Vagina (tissue), 2 donors: ENCODE results near the gene DDIAS. TPM values are rescaled to one million over a fixed set of nuclear protein-coding genes. Genes with fewer than 3 reads are reported as not detected.

Experiments used
- DNase-seq, 2 donors: peaks; one replicate each; pipeline ENCODE4 v3.0.0-alpha.2; 2017; ENCODE audit errors: extremely low spot score in 2 of 2
- H3K27ac ChIP-seq: fragments of 200-600 bp; sonication (generic); one replicate; pipeline ENCODE4 v1.5.1; 2019
- H3K27me3 ChIP-seq: fragments of 200-600 bp; sonication (generic); one replicate; pipeline ENCODE4 v1.5.1; 2019
- H3K36me3 ChIP-seq, 2 donors: fragments of 200-600 bp; sonication (generic); one replicate each; pipeline ENCODE4 v1.5.1; 2017 to 2019
- H3K4me1 ChIP-seq: fragments of 200-600 bp; sonication (generic); one replicate; pipeline ENCODE4 v1.5.1; 2019
- H3K4me3 ChIP-seq, 2 donors: fragments of 200-600 bp; sonication (generic); 1 replicate in 1 of 2; 2 replicates in 1 of 2; pipeline ENCODE4 v1.5.1; 2016 to 2019
- H3K9me3 ChIP-seq: fragments of 200-600 bp; sonication (generic); one replicate; pipeline ENCODE4 v1.5.1; 2019
- CTCF ChIP-seq, 3 experiments: fragments of 450-650 bp in 2 of 3; fragments of 200-600 bp in 1 of 3; sonication (generic) in 1 of 3; IDR thresholded peaks; one replicate each; pipeline ENCODE4 v1.5.1; 2017 to 2019; ENCODE audit warnings: antibody characterized with exemption in 3 of 3, mild to moderate bottlenecking in 2 of 3, moderate library complexity in 2 of 3
- POLR2A ChIP-seq, 2 donors: fragments of 450-650 bp; IDR thresholded peaks; one replicate each; pipeline ENCODE4 v1.6.1; 2017; ENCODE audit warnings: antibody characterized with exemption in 2 of 2, mild to moderate bottlenecking in 2 of 2, moderate library complexity in 2 of 2
- POLR2AphosphoS5 ChIP-seq, 2 donors: sonication (generic); formaldehyde crosslinking; IDR thresholded peaks; one replicate each; pipeline ENCODE4 v1.9.0; 2017; ENCODE audit warnings: antibody characterized with exemption in 2 of 2, mild to moderate bottlenecking in 2 of 2, low read depth in 1 of 2; ENCODE audit not compliant: insufficient read depth in 1 of 2
- intact Hi-C: fragments of 100-400 bp; cut with DNase I; formaldehyde crosslinking; loops from one replicate; pipeline ENCODE4 v1.15.1; 2023
- total RNA-seq: library from RNA; depleted of rRNA; stranded (reverse); fragments of >200 nt; gene quantifications from one replicate; pipeline ENCODE4 v1.2.3, GENCODE V29; 2016

DDIAS gene
- total RNA-seq, 1 donor from 2014 or later = 1.5 TPM

GRCh38 chr11:82890002-82890341 lies 11.6 kb upstream of the DDIAS start:
- no peak for DNase-seq
- intact Hi-C loops = no loop called here
- Histone ChIP-seq H3K9me3 (no peaks in the 10 kb centered on the region), H3K4me1 (peaks cover 12% of the 10 kb centered on the region), H3K27me3 (no peaks in the 10 kb centered on the region), H3K36me3 (no peaks in the 10 kb centered on the region), H3K4me3 (no peak overlapping the region), H3K27ac (no peak overlapping the region)
- no peak for TF ChIP-seq POLR2A (IDR thresholded peaks at IDR 0.05)
- TF ChIP-seq CTCF (IDR thresholded peaks at IDR 0.05) = no peak
- no peak for TF ChIP-seq POLR2AphosphoS5 (IDR thresholded peaks at IDR 0.05; ENCODE audit: insufficient read depth in 1 of 2, low read depth in 1 of 2)

- H3K36me3 ChIP-seq = no peaks in the 10 kb centered on the region
- H3K9me3 ChIP-seq = no peaks in the 10 kb centered on the region
- no peak overlapping the region for H3K27ac ChIP-seq
- no peak for DNase-seq
- H3K4me3 ChIP-seq = no peak overlapping the region
- no peaks in the 10 kb centered on the region for H3K27me3 ChIP-seq
- intact Hi-C loops = no loop called here
- TF ChIP-seq POLR2A (IDR thresholded peaks at IDR 0.05) (no peak), POLR2AphosphoS5 (IDR thresholded peaks at IDR 0.05; ENCODE audit: insufficient read depth in 1 of 2, low read depth in 1 of 2) (no peak), CTCF (IDR thresholded peaks at IDR 0.05) (no peak)
- peaks cover 12% of the 10 kb centered on the region for H3K4me1 ChIP-seq
These were observed 10.6 kb upstream of the DDIAS start for GRCh38 chr11:82890936-82891335.

- no peaks in the 10 kb centered on the region for H3K27me3 ChIP-seq
- no peaks in the 10 kb centered on the region for H3K9me3 ChIP-seq
- DNase-seq = no peak
- TF ChIP-seq CTCF (IDR thresholded peaks at IDR 0.05) (no peak), POLR2AphosphoS5 (IDR thresholded peaks at IDR 0.05; ENCODE audit: insufficient read depth in 1 of 2, low read depth in 1 of 2) (no peak), POLR2A (IDR thresholded peaks at IDR 0.05) (no peak)
- peaks cover 12% of the 10 kb centered on the region for H3K4me1 ChIP-seq
- intact Hi-C loops = no loop called here
- no peak overlapping the region for H3K27ac ChIP-seq
- H3K36me3 ChIP-seq = no peaks in the 10 kb centered on the region
- no peak overlapping the region for H3K4me3 ChIP-seq
These were observed 8.8 kb upstream of the DDIAS start for GRCh38 chr11:82892611-82893169.

- intact Hi-C loops = no loop called here
- no peak overlapping the region for H3K27ac ChIP-seq
- H3K4me1 ChIP-seq = peaks cover 16% of the 10 kb centered on the region
- TF ChIP-seq POLR2AphosphoS5 (IDR thresholded peaks at IDR 0.05; ENCODE audit: insufficient read depth in 1 of 2, low read depth in 1 of 2) = no peak
- no peak for TF ChIP-seq POLR2A (IDR thresholded peaks at IDR 0.05)
- TF ChIP-seq CTCF (IDR thresholded peaks at IDR 0.05) = no peak
- H3K4me3 ChIP-seq = no peak overlapping the region
- H3K36me3 ChIP-seq = no peaks in the 10 kb centered on the region
- H3K9me3 ChIP-seq = no peaks in the 10 kb centered on the region
- DNase-seq = no peak
- H3K27me3 ChIP-seq = no peaks in the 10 kb centered on the region
These were observed 6.0 kb upstream of the DDIAS start for GRCh38 chr11:82895437-82896091.

GRCh38 chr11:82896183-82896582 lies 5.4 kb upstream of the DDIAS start:
- intact Hi-C loops = no loop called here
- Histone ChIP-seq H3K27me3 (no peaks in the 10 kb centered on the region), H3K9me3 (no peaks in the 10 kb centered on the region), H3K27ac (no peak overlapping the region), H3K4me1 (peaks cover 16% of the 10 kb centered on the region), H3K4me3 (no peak overlapping the region), H3K36me3 (no peaks in the 10 kb centered on the region)
- TF ChIP-seq CTCF (IDR thresholded peaks at IDR 0.05) (no peak), POLR2A (IDR thresholded peaks at IDR 0.05) (no peak), POLR2AphosphoS5 (IDR thresholded peaks at IDR 0.05; ENCODE audit: insufficient read depth in 1 of 2, low read depth in 1 of 2) (no peak)
- no peak for DNase-seq
